Measurements from ENCODE around the gene MYO5A.

DNA sequence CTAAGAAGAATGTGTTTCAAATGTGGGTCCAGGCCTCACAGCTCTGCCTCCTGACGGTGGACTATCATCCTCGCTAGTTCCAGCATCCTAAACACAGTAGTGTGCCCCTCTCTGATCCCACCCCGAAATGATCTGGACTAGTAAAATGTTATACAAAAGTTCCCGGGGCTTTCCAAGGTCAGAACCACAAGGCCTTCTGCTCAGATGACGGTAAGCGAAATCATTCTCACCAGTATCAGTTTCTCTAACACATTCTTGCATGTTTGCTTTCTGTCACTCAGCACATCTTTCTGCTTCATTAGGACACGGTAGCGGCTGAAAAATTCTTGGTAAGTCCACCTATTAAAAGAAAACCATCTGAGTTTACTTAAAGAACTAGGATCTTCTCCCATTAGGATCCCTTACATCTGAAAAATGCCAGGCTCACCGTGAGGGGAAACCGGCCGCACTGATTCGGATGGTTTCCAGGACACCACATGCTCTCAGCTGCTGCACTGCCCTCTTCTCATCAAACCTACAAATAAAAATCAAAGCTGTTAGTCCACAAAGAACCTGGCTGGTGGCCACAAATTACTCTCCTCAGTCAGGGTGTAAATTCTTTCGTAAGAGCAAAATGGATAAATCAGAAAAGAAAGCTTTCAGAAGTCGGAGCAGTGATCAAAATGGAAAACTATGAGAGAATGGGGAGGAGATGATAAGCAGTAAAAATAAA is 149.1 kb downstream of the MYO5A start:
- TF ChIP-seq, protein P1, sequence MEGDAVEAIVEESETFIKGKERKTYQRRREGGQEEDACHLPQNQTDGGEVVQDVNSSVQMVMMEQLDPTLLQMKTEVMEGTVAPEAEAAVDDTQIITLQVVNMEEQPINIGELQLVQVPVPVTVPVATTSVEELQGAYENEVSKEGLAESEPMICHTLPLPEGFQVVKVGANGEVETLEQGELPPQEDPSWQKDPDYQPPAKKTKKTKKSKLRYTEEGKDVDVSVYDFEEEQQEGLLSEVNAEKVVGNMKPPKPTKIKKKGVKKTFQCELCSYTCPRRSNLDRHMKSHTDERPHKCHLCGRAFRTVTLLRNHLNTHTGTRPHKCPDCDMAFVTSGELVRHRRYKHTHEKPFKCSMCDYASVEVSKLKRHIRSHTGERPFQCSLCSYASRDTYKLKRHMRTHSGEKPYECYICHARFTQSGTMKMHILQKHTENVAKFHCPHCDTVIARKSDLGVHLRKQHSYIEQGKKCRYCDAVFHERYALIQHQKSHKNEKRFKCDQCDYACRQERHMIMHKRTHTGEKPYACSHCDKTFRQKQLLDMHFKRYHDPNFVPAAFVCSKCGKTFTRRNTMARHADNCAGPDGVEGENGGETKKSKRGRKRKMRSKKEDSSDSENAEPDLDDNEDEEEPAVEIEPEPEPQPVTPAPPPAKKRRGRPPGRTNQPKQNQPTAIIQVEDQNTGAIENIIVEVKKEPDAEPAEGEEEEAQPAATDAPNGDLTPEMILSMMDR (IDR thresholded peaks at IDR 0.05; ENCODE audit: insufficient read depth, low read length, poor library complexity, severe bottlenecking) = no peak
- TF ChIP-seq EZH2phosphoT487 (conservative IDR thresholded peaks at IDR 0.05; ENCODE audit: low read length) = no peak

Data from SU-DHL-6 (cell line).